Liver (tissue), 9 donors: ENCODE measurements around the gene PIGQ. TPM values are rescaled to one million over a fixed set of nuclear protein-coding genes. Genes with fewer than 3 reads are reported as not detected.

Experiments
- DNase-seq: peaks from one replicate; pipeline ENCODE4 v3.0.0-alpha.2; 2017; ENCODE audit warnings: low spot score
- H3K27ac ChIP-seq, 2 donors: one replicate each; pipeline ENCODE4 v1.7.0; 2013; ENCODE audit warnings: inconsistent platforms in 2 of 2, low read length in 2 of 2, control low read depth in 1 of 2, low read depth in 1 of 2, mild to moderate bottlenecking in 1 of 2
- H3K27me3 ChIP-seq, 4 donors: one replicate each; pipeline versions ENCODE4 v1.6.1 to v1.7.0; 2013; ENCODE audit warnings: low read length in 3 of 4, inconsistent platforms in 1 of 4, mild to moderate bottlenecking in 1 of 4, moderate library complexity in 1 of 4; ENCODE audit not compliant: control insufficient read depth in 4 of 4, insufficient read depth in 4 of 4
- H3K36me3 ChIP-seq, 4 donors: one replicate each; pipeline versions ENCODE4 v1.6.1 to v1.7.0; 2013; ENCODE audit warnings: low read length in 3 of 4, mild to moderate bottlenecking in 3 of 4, low read depth in 1 of 4, moderate library complexity in 1 of 4; ENCODE audit not compliant: control insufficient read depth in 4 of 4, insufficient read depth in 3 of 4
- H3K4me1 ChIP-seq, 4 donors: one replicate each; pipeline versions ENCODE4 v1.6.1 to v1.7.0; 2013; ENCODE audit warnings: low read length in 3 of 4, mild to moderate bottlenecking in 3 of 4, moderate library complexity in 1 of 4; ENCODE audit not compliant: control insufficient read depth in 4 of 4, insufficient read depth in 4 of 4
- H3K4me3 ChIP-seq, 3 donors: one replicate each; pipeline versions ENCODE4 v1.6.1 to v1.7.0; 2013; ENCODE audit warnings: low read length in 3 of 3, control low read depth in 1 of 3, low read depth in 1 of 3, mild to moderate bottlenecking in 1 of 3
- H3K9ac ChIP-seq, 2 donors: one replicate each; pipeline ENCODE4 v1.7.0; 2013; ENCODE audit warnings: low read length in 2 of 2, mild to moderate bottlenecking in 2 of 2, moderate library complexity in 2 of 2, control low read depth in 1 of 2, low read depth in 1 of 2
- H3K9me3 ChIP-seq, 4 donors: one replicate each; pipeline versions ENCODE4 v1.6.1 to v1.7.0; 2013; ENCODE audit warnings: low read length in 3 of 4; ENCODE audit not compliant: control insufficient read depth in 4 of 4
- CTCF ChIP-seq: fragments of 150-350 bp; IDR thresholded peaks from 2 replicates; pipeline ENCODE4 v1.5.1; 2017; ENCODE audit warnings: improper control_type of control experiment, low read depth, low read length; ENCODE audit not compliant: missing input control
- EGR1 ChIP-seq, 2 donors: IDR thresholded peaks; 2 replicates each; pipeline ENCODE4 v1.6.1; 2016 to 2018; ENCODE audit warnings: antibody characterized with exemption in 2 of 2, low read depth in 2 of 2
- FOXA1 ChIP-seq: IDR thresholded peaks from 2 replicates; pipeline ENCODE4 v1.6.1; 2016; ENCODE audit warnings: antibody characterized with exemption
- FOXA2 ChIP-seq: IDR thresholded peaks from 2 replicates; pipeline ENCODE4 v1.6.1; 2016; ENCODE audit warnings: antibody characterized with exemption
- GABPA ChIP-seq, 2 donors: IDR thresholded peaks in 1 of 2; conservative IDR thresholded peaks in 1 of 2; 2 replicates each; pipeline ENCODE4 v1.6.1; 2016; ENCODE audit warnings: antibody characterized with exemption in 2 of 2, mild to moderate bottlenecking in 1 of 2, moderate library complexity in 1 of 2
- HNF4A ChIP-seq, 2 donors: conservative IDR thresholded peaks; 2 replicates each; pipeline ENCODE4 v1.6.1; 2016; ENCODE audit warnings: antibody characterized with exemption in 2 of 2, mild to moderate bottlenecking in 2 of 2
- HNF4G ChIP-seq: IDR thresholded peaks from 2 replicates; pipeline ENCODE4 v1.6.1; 2016; ENCODE audit warnings: antibody characterized with exemption
- JUND ChIP-seq, 2 donors: IDR thresholded peaks; 2 replicates each; pipeline ENCODE4 v1.6.1; 2016; ENCODE audit warnings: antibody characterized with exemption in 2 of 2
- MAX ChIP-seq: IDR thresholded peaks from 2 replicates; pipeline ENCODE4 v1.6.1; 2016; ENCODE audit warnings: antibody characterized with exemption
- NR2F2 ChIP-seq: IDR thresholded peaks from 2 replicates; pipeline ENCODE4 v1.6.1; 2016; ENCODE audit warnings: antibody characterized with exemption
- RAD21 ChIP-seq, 2 donors: IDR thresholded peaks; 2 replicates each; pipeline ENCODE4 v1.6.1; 2016; ENCODE audit warnings: antibody characterized with exemption in 2 of 2, mild to moderate bottlenecking in 2 of 2
- RXRA ChIP-seq, 2 donors: IDR thresholded peaks; 2 replicates each; pipeline ENCODE4 v1.6.1; 2017 to 2018; ENCODE audit warnings: antibody characterized with exemption in 2 of 2, mild to moderate bottlenecking in 1 of 2
- TAF1 ChIP-seq: conservative IDR thresholded peaks from 2 replicates; pipeline ENCODE4 v1.6.1; 2016; ENCODE audit warnings: antibody characterized with exemption, mild to moderate bottlenecking
- YY1 ChIP-seq: IDR thresholded peaks from 2 replicates; pipeline ENCODE4 v1.6.1; 2016; ENCODE audit warnings: antibody characterized with exemption, mild to moderate bottlenecking
- ZBTB33 ChIP-seq: IDR thresholded peaks from 2 replicates; pipeline ENCODE4 v1.6.1; 2016; ENCODE audit warnings: antibody characterized with exemption
- WGBS: extraction: QIAGEN DNeasy Blood & Tissue Kit; methylation state at CpG from one replicate; pipeline ENCODE4 v1.1.7; 2013; 5-methylcytosine and 5-hydroxymethylcytosine counted together
- polyA plus RNA-seq, 2 donors: library from polyadenylated mRNA; stranded (reverse) in 1 of 2; unstranded in 1 of 2; fragments of 200-250 nt in 1 of 2; fragments of >200 nt in 1 of 2; fragmentation: Nextera tagmentation in 1 of 2; extraction: Ambion mirVana in 1 of 2; gene quantifications; one replicate each; pipeline versions ENCODE4 v1.2.1 to v1.2.3, GENCODE V29; 2013 to 2015
- total RNA-seq, 2 donors: library from RNA; depleted of rRNA; stranded (reverse); fragments of >200 nt; gene quantifications; one replicate each; pipeline ENCODE4 v1.2.3, GENCODE V29; 2014
- donor health status: healthy.
- donor health status: healthy.
- donor health status: healthy.
- donor health status: healthy.
- donor health status: healthy.

PIGQ gene
- total and polyA plus RNA-seq, 4 donors: 16.8 to 144 (median 20.6) TPM

- Histone ChIP-seq H3K9me3 (no peaks in the 10 kb centered on the region), H3K4me1 (peaks cover 26 to 79% (median 70%) of the 10 kb centered on the region in 4 donors), H3K9ac (peak overlapping the region; percentile 50 to 52), H3K27ac (peak overlapping the region; percentile 89 to 90), H3K27me3 (no peaks in the 10 kb centered on the region), H3K4me3 (peak overlapping the region; percentile 57 to 81 (median 81)), H3K36me3 (no peaks in the 10 kb centered on the region)
- TF ChIP-seq HNF4A (conservative IDR thresholded peaks at IDR 0.05): no peak
- no peak for TF ChIP-seq RAD21 (IDR thresholded peaks at IDR 0.05)
- no peak for TF ChIP-seq FOXA2
- TF ChIP-seq CTCF: no peak
- TF ChIP-seq FOXA1: no peak
- under 1% methylated on average over 71 of the region's 71 CpGs for WGBS
- DNase-seq: no peak
Measured at GRCh38 chr16:590188-590814, 20.5 kb downstream of the PIGQ start.

- 31% methylated on average over 10 of the region's 10 CpGs for WGBS
Measured at GRCh38 chr16:590815-591200, 21.0 kb downstream of the PIGQ start.

GRCh38 chr16:591231-591630 is 21.5 kb downstream of the PIGQ start:
- Histone ChIP-seq H3K4me3 (peak overlapping the region; percentile 57 to 81 (median 81)), H3K9ac (peak overlapping the region in 1 of 2 donors; percentile 50), H3K27me3 (no peaks in the 10 kb centered on the region), H3K36me3 (no peaks in the 10 kb centered on the region), H3K27ac (peak overlapping the region in 1 of 2 donors; percentile 89), H3K9me3 (no peaks in the 10 kb centered on the region), H3K4me1 (peaks cover 26 to 78% (median 67%) of the 10 kb centered on the region in 4 donors)
- DNase-seq: no peak
- 68% methylated on average over 8 of the region's 8 CpGs for WGBS
- TF ChIP-seq CTCF: no peak
- no peak for TF ChIP-seq RAD21 (IDR thresholded peaks at IDR 0.05)
- TF ChIP-seq RXRA (IDR thresholded peaks at IDR 0.05): no peak
- TF ChIP-seq NR2F2: no peak
- TF ChIP-seq JUND (IDR thresholded peaks at IDR 0.05): no peak
- TF ChIP-seq HNF4A (conservative IDR thresholded peaks at IDR 0.05): no peak
- no peak for TF ChIP-seq EGR1 (IDR thresholded peaks at IDR 0.05; ENCODE audit: low read depth in 2 of 2)
- TF ChIP-seq FOXA1: no peak
- TF ChIP-seq HNF4G: no peak
- no peak for TF ChIP-seq ZBTB33
- TF ChIP-seq TAF1: no peak

More at GRCh38 chr16:590815-591200, 21.0 kb downstream of the PIGQ start:
- Histone ChIP-seq H3K4me3 (peak overlapping the region; percentile 57 to 81 (median 81)), H3K27me3 (no peaks in the 10 kb centered on the region), H3K36me3 (no peaks in the 10 kb centered on the region), H3K27ac (peak overlapping the region; percentile 89 to 90), H3K9me3 (no peaks in the 10 kb centered on the region), H3K4me1 (peaks cover 25 to 78% (median 68%) of the 10 kb centered on the region in 4 donors), H3K9ac (peak overlapping the region; percentile 50 to 52)
- no peak for DNase-seq
- TF ChIP-seq CTCF: no peak
- TF ChIP-seq FOXA2: no peak
- no peak for TF ChIP-seq EGR1 (IDR thresholded peaks at IDR 0.05; ENCODE audit: low read depth in 2 of 2)
- TF ChIP-seq GABPA (IDR thresholded peaks at IDR 0.05 in 1 of 2, conservative IDR thresholded peaks at IDR 0.05 in 1 of 2): peak; percentile 46 to 75
- no peak for TF ChIP-seq HNF4A (conservative IDR thresholded peaks at IDR 0.05)
- TF ChIP-seq YY1: no peak
- TF ChIP-seq MAX: no peak
